Measurements from ENCODE around the gene UCKL1.

Gene UCKL1

GRCh38 chr20:63952210-63952535 is 4.0 kb downstream of the UCKL1 start:
- Mint-ChIP-seq H3K27ac (ENCODE audit: low read depth) (no peak overlapping the region), H3K27me3 (no peaks in the 10 kb centered on the region), H3K4me1 (peaks cover 61% of the 10 kb centered on the region), H3K4me3 (no peak overlapping the region), H3K9me3 (no peaks in the 10 kb centered on the region), H3K36me3 (ENCODE audit: insufficient read depth) (peaks cover 34% of the 10 kb centered on the region)
- ATAC-seq (replicated peaks; ENCODE audit: extremely low read depth, poor library complexity, severe bottlenecking) (no peak), DNase-seq (ENCODE audit: low spot score in 2 of 2) (no peak)

- Mint-ChIP-seq H3K9me3 (no peaks in the 10 kb centered on the region), H3K4me1 (peaks cover 64% of the 10 kb centered on the region), H3K4me3 (no peak overlapping the region), H3K36me3 (ENCODE audit: insufficient read depth) (peaks cover 32% of the 10 kb centered on the region), H3K27me3 (no peaks in the 10 kb centered on the region), H3K27ac (ENCODE audit: low read depth) (no peak overlapping the region)
- no peak for DNase-seq (ENCODE audit: low spot score in 2 of 2)
- no peak for ATAC-seq (replicated peaks; ENCODE audit: extremely low read depth, poor library complexity, severe bottlenecking)
These were observed 4.6 kb downstream of the UCKL1 start for GRCh38 chr20:63951398-63952209.

- Mint-ChIP-seq H3K4me1 (peaks cover 65% of the 10 kb centered on the region), H3K9me3 (no peaks in the 10 kb centered on the region), H3K4me3 (no peak overlapping the region), H3K27ac (ENCODE audit: low read depth) (peak overlapping the region; percentile 98), H3K27me3 (no peaks in the 10 kb centered on the region), H3K36me3 (ENCODE audit: insufficient read depth) (peaks cover 30% of the 10 kb centered on the region)
- no peak for ATAC-seq (replicated peaks; ENCODE audit: extremely low read depth, poor library complexity, severe bottlenecking)
- no peak for DNase-seq (ENCODE audit: low spot score in 2 of 2)
These were observed 5.4 kb downstream of the UCKL1 start for GRCh38 chr20:63950701-63951397.

GRCh38 chr20:63947638-63948456 is 8.4 kb downstream of the UCKL1 start:
- H3K27ac Mint-ChIP-seq (ENCODE audit: low read depth), result peak overlapping the region; percentile 98
- ATAC-seq (replicated peaks; ENCODE audit: extremely low read depth, poor library complexity, severe bottlenecking), result no peak
- DNase-seq (ENCODE audit: low spot score in 2 of 2), result no peak
- H3K4me1 Mint-ChIP-seq, result peaks cover 43% of the 10 kb centered on the region
- no peaks in the 10 kb centered on the region for H3K9me3 Mint-ChIP-seq
- H3K4me3 Mint-ChIP-seq, result peak overlapping the region; percentile 80
- no peaks in the 10 kb centered on the region for H3K27me3 Mint-ChIP-seq
- peaks cover 27% of the 10 kb centered on the region for H3K36me3 Mint-ChIP-seq (ENCODE audit: insufficient read depth)

- Mint-ChIP-seq H3K27ac (ENCODE audit: low read depth) (peak overlapping the region; percentile 98), H3K36me3 (ENCODE audit: insufficient read depth) (peaks cover 21% of the 10 kb centered on the region), H3K4me3 (peak overlapping the region; percentile 80), H3K27me3 (no peaks in the 10 kb centered on the region), H3K4me1 (peaks cover 44% of the 10 kb centered on the region), H3K9me3 (no peaks in the 10 kb centered on the region)
- DNase-seq (ENCODE audit: low spot score in 2 of 2) (no peak), ATAC-seq (replicated peaks; ENCODE audit: extremely low read depth, poor library complexity, severe bottlenecking) (no peak)
These were observed 9.1 kb downstream of the UCKL1 start for GRCh38 chr20:63946986-63947637.

GRCh38 chr20:63945921-63946920 is 10.0 kb downstream of the UCKL1 start:
- H3K4me1 Mint-ChIP-seq, result peaks cover 53% of the 10 kb centered on the region
- H3K27ac Mint-ChIP-seq (ENCODE audit: low read depth), result peak overlapping the region; percentile 98
- H3K9me3 Mint-ChIP-seq, result no peaks in the 10 kb centered on the region
- ATAC-seq (replicated peaks; ENCODE audit: extremely low read depth, poor library complexity, severe bottlenecking), result no peak
- peaks cover 24% of the 10 kb centered on the region for H3K36me3 Mint-ChIP-seq (ENCODE audit: insufficient read depth)
- peak overlapping the region; percentile 80 for H3K4me3 Mint-ChIP-seq
- H3K27me3 Mint-ChIP-seq, result no peaks in the 10 kb centered on the region
- no peak for DNase-seq (ENCODE audit: low spot score in 2 of 2)

- Mint-ChIP-seq H3K4me3 (no peak overlapping the region), H3K9me3 (no peaks in the 10 kb centered on the region), H3K36me3 (ENCODE audit: insufficient read depth) (peaks cover 31% of the 10 kb centered on the region), H3K4me1 (peaks cover 56% of the 10 kb centered on the region), H3K27ac (ENCODE audit: low read depth) (no peak overlapping the region), H3K27me3 (no peaks in the 10 kb centered on the region)
- ATAC-seq (replicated peaks; ENCODE audit: extremely low read depth, poor library complexity, severe bottlenecking) (no peak), DNase-seq (ENCODE audit: low spot score in 2 of 2) (no peak)
These were observed 11.1 kb downstream of the UCKL1 start for GRCh38 chr20:63945031-63945658.

GRCh38 chr20:63944078-63944941 is 11.9 kb downstream of the UCKL1 start:
- H3K4me3 Mint-ChIP-seq, result no peak overlapping the region
- peaks cover 49% of the 10 kb centered on the region for H3K4me1 Mint-ChIP-seq
- peak overlapping the region; percentile 38 for H3K27ac Mint-ChIP-seq (ENCODE audit: low read depth)
- H3K9me3 Mint-ChIP-seq, result no peaks in the 10 kb centered on the region
- no peak for ATAC-seq (replicated peaks; ENCODE audit: extremely low read depth, poor library complexity, severe bottlenecking)
- H3K27me3 Mint-ChIP-seq, result no peaks in the 10 kb centered on the region
- no peak for DNase-seq (ENCODE audit: low spot score in 2 of 2)
- H3K36me3 Mint-ChIP-seq (ENCODE audit: insufficient read depth), result peaks cover 31% of the 10 kb centered on the region

- Mint-ChIP-seq H3K27ac (ENCODE audit: low read depth) (peak overlapping the region; percentile 38), H3K9me3 (no peaks in the 10 kb centered on the region), H3K4me3 (no peak overlapping the region), H3K27me3 (no peaks in the 10 kb centered on the region), H3K36me3 (ENCODE audit: insufficient read depth) (peaks cover 27% of the 10 kb centered on the region), H3K4me1 (peaks cover 43% of the 10 kb centered on the region)
- DNase-seq (ENCODE audit: low spot score in 2 of 2) (no peak), ATAC-seq (replicated peaks; ENCODE audit: extremely low read depth, poor library complexity, severe bottlenecking) (no peak)
These were observed 12.5 kb downstream of the UCKL1 start for GRCh38 chr20:63943808-63944077.

GRCh38 chr20:63942969-63943807 is 13.0 kb downstream of the UCKL1 start:
- Mint-ChIP-seq H3K4me1 (peaks cover 38% of the 10 kb centered on the region), H3K4me3 (no peak overlapping the region), H3K27me3 (no peaks in the 10 kb centered on the region), H3K36me3 (ENCODE audit: insufficient read depth) (peaks cover 21% of the 10 kb centered on the region), H3K9me3 (no peaks in the 10 kb centered on the region), H3K27ac (ENCODE audit: low read depth) (no peak overlapping the region)
- no peak for ATAC-seq (replicated peaks; ENCODE audit: extremely low read depth, poor library complexity, severe bottlenecking)
- DNase-seq (ENCODE audit: low spot score in 2 of 2), result no peak

All from central memory CD8-positive, alpha-beta T cell (primary cell).